ENCODE measurements around the gene SIX5.
"Not testable (repeated sequence)": the region's sequence is repeated elsewhere in the genome, so short reads cannot be mapped to it uniquely, and the experiment has no call there.

SIX5 gene

DNA sequence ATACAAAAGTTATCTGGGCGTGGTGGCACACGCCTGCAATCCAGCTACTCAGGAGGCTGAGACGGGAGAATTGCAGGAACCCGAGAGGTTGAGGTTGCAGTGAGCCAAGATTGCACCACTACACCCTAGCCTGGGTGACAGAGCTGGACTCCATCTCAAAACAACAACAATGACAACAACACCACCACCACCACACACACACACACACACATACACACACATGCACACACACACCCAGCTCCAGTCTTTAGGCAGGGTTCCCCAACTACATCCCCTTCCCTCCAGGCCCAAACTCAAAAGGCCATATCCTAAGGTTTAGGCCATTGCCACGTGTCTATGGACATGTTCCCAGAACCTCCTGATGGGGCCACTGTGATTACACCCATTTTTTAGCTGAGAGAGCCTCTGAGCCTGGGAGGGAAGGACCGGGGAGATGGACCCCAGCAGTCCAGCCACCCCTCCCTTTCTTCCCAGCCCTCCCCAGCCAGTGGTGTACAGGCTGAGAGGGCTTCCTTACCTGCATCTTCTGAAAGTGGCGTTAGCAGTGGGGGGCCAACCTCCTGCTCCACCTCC, 32.6 kb upstream of the SIX5 start:
- Mint-ChIP-seq H3K4me3 (no peak overlapping the region), H3K9me3 (no peaks in the 10 kb centered on the region), H3K36me3 (ENCODE audit: low read depth) (no peaks in the 10 kb centered on the region), H3K27ac (no peak overlapping the region), H3K27me3 (ENCODE audit: low read depth) (peaks cover 38% of the 10 kb centered on the region), H3K4me1 (ENCODE audit: low read depth) (peaks cover 5% of the 10 kb centered on the region)

DNA sequence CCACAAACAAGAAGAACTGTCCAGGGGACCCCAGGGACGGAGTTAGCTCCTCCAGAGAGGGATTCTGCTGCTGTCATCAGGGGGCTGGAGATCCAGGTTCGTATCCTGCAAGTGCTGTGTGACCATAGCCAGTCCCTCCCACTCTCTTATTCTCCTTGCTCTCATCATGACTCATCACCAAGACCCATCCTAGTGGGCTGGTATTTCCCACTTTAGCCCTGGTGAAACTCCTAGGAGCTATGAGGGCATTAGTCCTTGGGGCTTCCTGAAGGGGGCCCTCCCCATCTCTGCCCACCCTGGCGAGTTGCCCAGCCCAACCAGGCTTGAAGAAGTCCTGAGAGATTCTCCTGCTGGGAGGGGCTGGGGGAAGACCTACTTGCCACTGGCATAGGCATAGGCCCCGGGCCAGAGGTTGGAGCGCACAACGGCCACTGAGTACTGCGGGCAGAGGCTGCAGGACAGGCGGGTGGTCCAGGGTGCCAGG, 31.1 kb upstream of the SIX5 start:
- Mint-ChIP-seq H3K9me3 (no peaks in the 10 kb centered on the region), H3K27me3 (ENCODE audit: low read depth) (peaks cover 44% of the 10 kb centered on the region), H3K36me3 (ENCODE audit: low read depth) (no peaks in the 10 kb centered on the region), H3K4me1 (ENCODE audit: low read depth) (peaks cover 5% of the 10 kb centered on the region), H3K4me3 (no peak overlapping the region), H3K27ac (no peak overlapping the region)

DNA sequence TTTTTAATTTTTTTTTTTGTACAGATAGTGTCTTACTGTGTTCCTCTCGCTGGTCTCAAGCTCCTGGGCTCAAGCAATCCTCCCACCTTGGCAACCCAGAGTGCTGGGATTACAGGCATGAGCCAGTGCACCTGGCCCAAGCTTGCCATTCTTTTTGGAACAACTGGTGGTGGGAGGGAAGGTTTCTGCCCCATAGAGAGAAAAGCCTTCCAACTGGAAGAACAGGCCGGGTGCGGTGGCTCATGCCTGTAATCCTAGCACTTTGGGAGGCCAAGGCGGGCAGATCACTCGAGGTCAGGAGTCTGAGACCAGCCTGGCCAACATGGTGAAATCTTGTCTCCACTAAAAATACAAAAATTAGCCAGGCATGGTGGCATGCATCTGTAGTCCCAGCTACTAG, 30.5 kb upstream of the SIX5 start:
- peaks cover 50% of the 10 kb centered on the region for H3K27me3 Mint-ChIP-seq (ENCODE audit: low read depth)
- not testable (repeated sequence) for H3K9me3 Mint-ChIP-seq; H3K27ac Mint-ChIP-seq; H3K4me1 Mint-ChIP-seq (ENCODE audit: low read depth); H3K36me3 Mint-ChIP-seq (ENCODE audit: low read depth); H3K4me3 Mint-ChIP-seq

DNA sequence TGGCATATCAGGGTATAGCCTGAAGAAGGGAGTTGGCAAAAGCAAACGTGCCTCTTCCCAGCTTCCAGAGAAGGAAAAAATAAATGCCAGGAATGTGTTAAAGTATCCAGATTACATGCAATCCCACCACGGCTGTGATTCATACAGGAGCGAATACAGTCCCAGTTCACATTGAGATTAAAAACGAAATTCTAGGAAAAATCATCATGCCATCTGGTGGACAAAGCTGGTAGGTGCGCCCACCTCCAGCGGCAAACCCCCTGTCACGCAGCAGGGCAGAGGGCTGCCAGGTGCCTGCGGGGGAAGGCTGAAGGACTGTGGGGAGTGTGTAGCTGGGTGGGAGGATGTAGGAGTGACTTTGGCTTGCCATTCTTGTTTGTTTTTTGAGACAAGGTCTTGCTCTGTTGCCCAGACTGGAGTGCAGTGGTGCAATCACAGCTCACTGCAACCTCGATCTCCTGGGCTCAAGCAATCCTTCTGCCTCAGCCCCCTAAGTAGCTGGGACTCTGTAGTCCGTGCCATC, 30.0 kb upstream of the SIX5 start:
- Mint-ChIP-seq H3K36me3 (ENCODE audit: low read depth) (no peaks in the 10 kb centered on the region), H3K9me3 (no peaks in the 10 kb centered on the region), H3K4me3 (no peak overlapping the region)

DNA sequence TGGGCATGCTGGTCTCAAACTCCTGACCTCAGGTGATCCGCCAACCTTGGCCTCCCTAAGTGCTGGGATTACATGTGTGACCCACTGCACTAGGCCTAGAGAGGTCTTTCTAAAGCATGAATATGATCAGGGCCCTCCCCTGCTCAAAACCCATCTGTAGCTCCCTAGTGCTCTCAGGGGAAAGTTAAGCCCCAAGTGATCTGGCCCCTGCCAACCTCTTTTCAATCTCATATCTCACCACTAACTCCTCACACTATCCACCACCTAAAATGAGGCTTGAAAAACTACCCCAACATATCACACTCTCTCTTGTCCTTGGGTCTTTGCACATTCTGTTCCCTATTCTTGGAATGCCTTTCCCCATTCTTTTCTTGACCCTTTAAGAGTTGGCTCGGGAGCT, 25.6 kb upstream of the SIX5 start:
- no peak overlapping the region for H3K4me3 Mint-ChIP-seq
- peaks cover 4% of the 10 kb centered on the region for H3K36me3 Mint-ChIP-seq (ENCODE audit: low read depth)
- H3K4me1 Mint-ChIP-seq (ENCODE audit: low read depth), result peaks cover 37% of the 10 kb centered on the region
- peaks cover 57% of the 10 kb centered on the region for H3K27me3 Mint-ChIP-seq (ENCODE audit: low read depth)
- H3K9me3 Mint-ChIP-seq, result no peaks in the 10 kb centered on the region
- H3K27ac Mint-ChIP-seq, result no peak overlapping the region

More for the DNA sequence above, 30.0 kb upstream of the SIX5 start:
- H3K27me3 Mint-ChIP-seq (ENCODE audit: low read depth), result peaks cover 55% of the 10 kb centered on the region
- H3K27ac Mint-ChIP-seq, result peak overlapping the region; percentile 31
- H3K4me1 Mint-ChIP-seq (ENCODE audit: low read depth), result peaks cover 8% of the 10 kb centered on the region

DNA sequence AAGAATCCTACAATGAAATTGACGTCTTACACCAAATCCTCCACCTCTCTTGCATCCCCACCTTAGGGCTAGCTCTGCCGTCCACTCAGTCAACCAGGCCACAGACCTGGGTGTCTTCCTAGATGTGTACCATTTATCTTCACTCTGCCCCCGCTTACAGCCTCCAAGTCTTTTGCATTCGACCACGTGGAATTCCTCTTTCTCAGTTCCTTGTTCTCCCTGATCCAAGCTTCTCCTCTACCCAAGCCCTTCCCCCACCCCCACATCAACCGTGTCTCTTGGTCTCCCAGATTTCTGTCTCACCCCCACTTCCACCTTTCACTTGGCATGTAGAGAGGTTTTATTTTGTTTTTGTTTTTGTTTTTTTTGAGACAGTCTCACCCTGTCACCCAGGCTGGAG, 24.8 kb upstream of the SIX5 start:
- Mint-ChIP-seq H3K4me3 (peak overlapping the region; percentile 49), H3K4me1 (ENCODE audit: low read depth) (peaks cover 34% of the 10 kb centered on the region), H3K9me3 (no peaks in the 10 kb centered on the region), H3K27ac (peak overlapping the region; percentile 68), H3K27me3 (ENCODE audit: low read depth) (peaks cover 59% of the 10 kb centered on the region), H3K36me3 (ENCODE audit: low read depth) (peaks cover 11% of the 10 kb centered on the region)

DNA sequence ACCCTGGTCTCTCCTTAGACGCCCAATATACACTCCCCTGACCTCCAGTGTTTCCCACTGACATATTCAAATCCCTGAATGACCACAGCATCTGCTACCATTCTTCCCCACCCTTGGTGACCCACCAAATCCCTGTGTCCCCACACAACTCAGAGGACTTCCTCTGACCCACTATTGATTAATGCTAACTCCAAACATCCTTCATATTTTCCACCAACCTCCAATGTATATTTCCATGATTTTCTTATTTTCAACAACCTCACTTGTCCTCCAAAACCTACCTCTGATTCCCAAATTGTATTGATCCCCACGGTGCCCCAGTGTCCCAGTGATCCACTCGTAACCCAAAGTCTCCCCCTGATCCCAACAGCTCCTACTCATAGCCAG, 24.1 kb upstream of the SIX5 start:
- Mint-ChIP-seq H3K36me3 (ENCODE audit: low read depth) (peaks cover 18% of the 10 kb centered on the region), H3K4me3 (peak overlapping the region; percentile 74), H3K27me3 (ENCODE audit: low read depth) (peaks cover 61% of the 10 kb centered on the region), H3K27ac (peak overlapping the region; percentile 79), H3K4me1 (ENCODE audit: low read depth) (peaks cover 32% of the 10 kb centered on the region), H3K9me3 (no peaks in the 10 kb centered on the region)

DNA sequence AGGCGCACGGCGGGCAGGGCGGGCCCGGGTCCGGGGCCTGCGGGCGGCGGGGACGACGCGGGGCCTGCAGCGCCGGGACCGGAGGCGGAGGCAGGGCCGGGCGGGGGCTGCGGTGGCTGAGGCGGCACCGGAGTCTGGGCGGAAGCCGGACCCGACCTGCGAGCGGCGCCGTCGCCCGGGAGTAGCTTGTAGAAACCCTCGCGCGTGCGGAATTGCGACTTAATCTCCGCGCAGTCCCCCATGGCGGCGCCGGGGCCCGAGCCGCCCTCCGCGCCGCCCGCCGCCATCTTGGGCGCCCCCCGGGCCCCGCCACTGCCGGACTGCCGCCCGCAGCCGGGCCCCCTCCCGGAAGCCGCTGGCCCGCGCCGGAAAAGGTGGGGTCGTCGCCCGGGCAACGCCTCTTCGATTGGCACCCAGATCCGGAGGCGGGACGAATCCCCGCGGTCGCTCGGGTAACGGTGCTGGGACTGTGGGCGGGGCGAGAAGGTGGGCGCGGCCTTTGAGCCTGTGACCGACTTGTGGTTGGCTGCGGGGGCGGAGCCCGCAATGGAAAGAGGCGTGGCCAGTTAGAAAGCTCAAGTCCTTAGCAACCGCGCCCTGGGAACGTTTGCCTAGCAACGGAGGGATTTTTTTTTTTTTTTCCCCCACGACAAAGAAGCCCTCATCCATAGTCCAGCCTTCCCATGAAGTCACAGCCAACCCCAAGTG, 23.6 kb upstream of the SIX5 start, which contains the start of gene DMWD:
Gene DMWD, minus strand, starts transcription at position 376 of the 708 bp plus-strand sequence. Its CDS starts 89 bp downstream, at position 287.
- peaks cover 21% of the 10 kb centered on the region for H3K36me3 Mint-ChIP-seq (ENCODE audit: low read depth)
- H3K27me3 Mint-ChIP-seq (ENCODE audit: low read depth), result peaks cover 62% of the 10 kb centered on the region
- no peaks in the 10 kb centered on the region for H3K9me3 Mint-ChIP-seq

DNA sequence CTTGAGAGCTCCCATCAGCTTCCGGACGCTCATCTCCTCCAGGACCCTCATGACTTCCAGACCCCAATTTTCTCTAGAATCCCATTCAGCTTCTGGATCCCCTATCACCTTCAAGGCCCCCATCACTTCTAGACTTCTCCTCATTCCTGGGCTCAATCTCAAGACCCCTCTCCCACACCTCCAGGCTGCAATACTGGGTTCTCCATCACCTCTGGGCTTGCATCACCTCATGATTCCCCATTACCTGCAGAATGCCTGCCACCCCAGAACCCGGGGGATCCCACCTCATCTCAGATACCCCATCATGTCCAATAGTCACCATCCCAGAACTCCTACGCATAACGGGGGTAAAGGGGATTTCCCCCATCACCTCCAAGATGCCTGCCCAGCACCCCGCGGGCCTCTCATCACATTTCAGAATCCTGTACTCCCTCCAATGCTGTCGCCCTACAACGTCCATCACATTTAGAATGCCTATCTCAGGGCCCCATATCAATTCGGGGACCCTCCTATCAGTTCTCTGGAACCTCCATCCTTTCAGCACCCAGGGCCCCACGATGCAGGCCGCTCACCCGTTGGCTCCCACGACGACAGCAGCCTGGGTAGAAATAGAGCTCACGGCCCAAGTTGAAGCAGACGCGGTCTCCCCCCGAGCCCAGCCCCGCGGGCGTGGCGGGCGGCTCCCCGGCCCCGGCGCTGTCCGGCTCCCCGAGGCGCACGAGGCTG, 22.9 kb upstream of the SIX5 start:
- H3K27ac Mint-ChIP-seq, result peak overlapping the region; percentile 74
- peaks cover 64% of the 10 kb centered on the region for H3K27me3 Mint-ChIP-seq (ENCODE audit: low read depth)
- H3K36me3 Mint-ChIP-seq (ENCODE audit: low read depth), result peaks cover 21% of the 10 kb centered on the region
- peak overlapping the region; percentile 86 for H3K4me3 Mint-ChIP-seq
- no peaks in the 10 kb centered on the region for H3K9me3 Mint-ChIP-seq
- H3K4me1 Mint-ChIP-seq (ENCODE audit: low read depth), result peaks cover 32% of the 10 kb centered on the region

More for the DNA sequence above, 23.6 kb upstream of the SIX5 start, which contains the start of gene DMWD:
- Mint-ChIP-seq H3K4me1 (ENCODE audit: low read depth) (peaks cover 32% of the 10 kb centered on the region), H3K27ac (peak within 1 kb of the TSS; percentile 79), H3K4me3 (peak within 1 kb of the TSS; percentile 86)

DNA sequence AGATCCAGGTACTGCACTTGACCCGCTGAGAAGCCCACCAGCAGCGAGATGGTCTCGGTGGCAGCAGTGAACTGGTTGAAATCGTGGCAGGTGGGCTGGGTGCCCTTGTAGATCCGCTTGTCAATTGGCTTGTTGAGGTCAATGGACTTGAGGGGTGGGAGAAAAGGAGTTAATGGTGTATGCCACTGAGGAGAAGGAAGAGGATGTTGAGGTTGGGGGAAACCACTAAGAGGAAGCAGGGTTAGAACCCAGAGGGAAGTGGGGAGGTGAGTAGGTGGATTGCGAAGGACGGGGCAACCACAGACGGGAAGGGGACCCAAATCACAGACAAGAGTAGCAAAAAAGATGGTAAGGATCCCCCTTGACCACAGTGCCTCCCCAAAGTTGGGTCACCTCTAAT, 21.9 kb upstream of the SIX5 start:
- Mint-ChIP-seq H3K27ac (peak overlapping the region; percentile 69), H3K4me3 (peak overlapping the region; percentile 86), H3K27me3 (ENCODE audit: low read depth) (peaks cover 59% of the 10 kb centered on the region), H3K9me3 (no peaks in the 10 kb centered on the region), H3K4me1 (ENCODE audit: low read depth) (peaks cover 32% of the 10 kb centered on the region), H3K36me3 (ENCODE audit: low read depth) (peaks cover 24% of the 10 kb centered on the region)

DNA sequence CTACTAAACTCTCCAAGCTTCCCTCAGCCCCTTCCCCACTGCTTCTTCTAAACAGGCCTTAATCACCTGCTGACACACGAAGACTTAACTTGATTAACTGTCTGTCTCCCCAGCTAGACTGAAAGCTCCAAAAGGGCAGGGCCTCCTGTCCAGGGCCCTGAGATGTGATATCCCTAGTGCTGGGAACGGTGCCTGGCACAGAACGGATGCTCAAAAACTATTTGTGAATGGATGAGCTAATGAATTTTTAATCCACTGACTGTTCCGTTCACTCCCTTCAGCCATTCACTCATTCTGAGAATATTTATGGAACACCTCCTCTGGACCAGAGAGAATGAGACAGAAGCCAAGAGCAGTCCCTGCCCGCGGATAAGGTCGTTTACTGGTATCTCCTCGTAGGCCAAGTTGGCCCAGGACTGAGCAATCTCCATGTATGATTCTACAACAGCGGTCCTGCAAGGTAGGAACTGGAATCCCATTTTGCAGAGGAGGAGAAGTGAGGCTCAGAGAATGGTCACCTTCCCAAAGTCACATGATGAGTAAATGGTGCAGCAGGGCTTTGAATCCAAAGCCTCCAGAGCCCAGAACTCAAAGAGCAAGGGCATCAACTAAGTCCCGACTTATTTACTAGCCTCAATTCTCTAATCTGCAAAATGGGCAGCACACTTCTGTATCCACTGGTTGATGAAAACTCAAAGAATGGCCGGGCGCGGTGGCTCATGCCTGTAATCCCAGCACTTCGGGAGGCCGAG, 20.2 kb upstream of the SIX5 start:
- Mint-ChIP-seq H3K4me3 (no peak overlapping the region), H3K36me3 (ENCODE audit: low read depth) (peaks cover 24% of the 10 kb centered on the region), H3K27ac (no peak overlapping the region), H3K4me1 (ENCODE audit: low read depth) (peaks cover 28% of the 10 kb centered on the region), H3K9me3 (no peaks in the 10 kb centered on the region), H3K27me3 (ENCODE audit: low read depth) (peaks cover 42% of the 10 kb centered on the region)

DNA sequence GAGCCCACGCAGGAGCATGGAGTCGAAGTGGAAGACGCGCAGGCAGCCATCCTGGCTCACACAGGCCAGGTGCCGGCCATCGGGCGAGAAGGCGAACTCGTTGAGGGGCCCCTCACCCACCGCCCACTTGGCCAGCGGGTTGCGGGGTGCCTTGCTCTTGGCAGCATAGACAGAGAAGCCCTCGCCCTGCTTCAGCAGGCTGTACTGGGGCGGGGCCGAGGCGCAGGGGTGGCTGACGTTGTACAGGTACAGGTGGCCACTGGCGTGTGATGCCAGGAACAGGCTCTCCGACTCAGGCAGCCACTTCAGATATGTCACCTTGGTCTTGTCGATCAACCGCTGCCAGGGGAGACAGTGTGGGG, 17.5 kb upstream of the SIX5 start:
- Mint-ChIP-seq H3K27ac (no peak overlapping the region), H3K4me3 (no peak overlapping the region), H3K27me3 (ENCODE audit: low read depth) (peaks cover 22% of the 10 kb centered on the region), H3K36me3 (ENCODE audit: low read depth) (peaks cover 24% of the 10 kb centered on the region), H3K9me3 (no peaks in the 10 kb centered on the region), H3K4me1 (ENCODE audit: low read depth) (peaks cover 10% of the 10 kb centered on the region)

DNA sequence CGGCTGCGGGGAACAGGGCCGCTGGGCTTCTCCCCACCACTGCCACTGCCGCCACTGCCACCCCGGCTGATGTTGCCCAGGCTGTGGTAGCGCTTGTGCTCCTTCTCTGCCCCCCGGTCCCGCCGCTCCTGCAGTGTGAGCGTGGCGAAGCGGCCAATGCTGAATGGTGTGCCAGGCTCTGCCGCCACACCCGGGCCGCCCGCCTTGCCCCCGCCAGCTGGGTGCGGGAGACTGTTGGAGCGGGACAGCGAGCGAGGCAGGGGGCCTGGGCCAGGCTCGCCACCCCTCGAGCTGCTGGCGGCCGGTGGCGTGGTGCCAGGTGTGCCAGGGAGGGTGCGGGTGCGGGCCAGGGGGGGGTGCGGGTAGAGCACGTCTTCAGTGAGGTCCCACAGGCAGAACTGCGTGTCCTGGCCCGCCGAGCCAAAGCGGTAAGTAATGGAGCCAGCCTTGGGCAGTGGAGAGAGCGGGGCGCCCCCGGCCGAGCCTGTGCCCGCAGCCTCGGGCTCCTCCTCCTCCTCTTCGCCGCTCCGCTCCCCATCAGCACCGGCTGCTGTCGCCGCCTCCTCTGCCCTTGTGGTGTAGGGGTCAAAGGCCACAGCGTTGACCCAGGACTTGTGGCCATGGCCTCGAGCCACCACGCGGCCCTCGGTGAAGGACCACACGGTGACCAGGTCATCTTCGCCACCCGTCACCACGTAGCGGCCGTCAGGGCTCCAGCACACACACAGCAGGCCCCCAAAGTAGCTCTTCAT, 16.9 kb upstream of the SIX5 start:
- H3K27ac Mint-ChIP-seq, result no peak overlapping the region
- H3K36me3 Mint-ChIP-seq (ENCODE audit: low read depth), result peaks cover 23% of the 10 kb centered on the region

More for the DNA sequence above, 16.9 kb upstream of the SIX5 start:
- H3K4me1 Mint-ChIP-seq (ENCODE audit: low read depth), result peaks cover 4% of the 10 kb centered on the region
- H3K9me3 Mint-ChIP-seq, result no peaks in the 10 kb centered on the region
- H3K27me3 Mint-ChIP-seq (ENCODE audit: low read depth), result peaks cover 25% of the 10 kb centered on the region
- no peak overlapping the region for H3K4me3 Mint-ChIP-seq

All from T-helper 1 cell treated with Interleukin-12 subunit alpha and Interleukin-12 subunit beta and Interleukin-4 antibody, amounts not matched to agents 30 μg/mL and 1 μg/mL, for 36 hours (primary cell).